Measurements from ENCODE around the gene EXOG. TPM values are rescaled to one million over a fixed set of nuclear protein-coding genes. Genes with fewer than 3 reads are reported as not detected.

The EXOG gene
- total RNA-seq, 1 experiment from 2014 or later, result 12.5 TPM

DNA sequence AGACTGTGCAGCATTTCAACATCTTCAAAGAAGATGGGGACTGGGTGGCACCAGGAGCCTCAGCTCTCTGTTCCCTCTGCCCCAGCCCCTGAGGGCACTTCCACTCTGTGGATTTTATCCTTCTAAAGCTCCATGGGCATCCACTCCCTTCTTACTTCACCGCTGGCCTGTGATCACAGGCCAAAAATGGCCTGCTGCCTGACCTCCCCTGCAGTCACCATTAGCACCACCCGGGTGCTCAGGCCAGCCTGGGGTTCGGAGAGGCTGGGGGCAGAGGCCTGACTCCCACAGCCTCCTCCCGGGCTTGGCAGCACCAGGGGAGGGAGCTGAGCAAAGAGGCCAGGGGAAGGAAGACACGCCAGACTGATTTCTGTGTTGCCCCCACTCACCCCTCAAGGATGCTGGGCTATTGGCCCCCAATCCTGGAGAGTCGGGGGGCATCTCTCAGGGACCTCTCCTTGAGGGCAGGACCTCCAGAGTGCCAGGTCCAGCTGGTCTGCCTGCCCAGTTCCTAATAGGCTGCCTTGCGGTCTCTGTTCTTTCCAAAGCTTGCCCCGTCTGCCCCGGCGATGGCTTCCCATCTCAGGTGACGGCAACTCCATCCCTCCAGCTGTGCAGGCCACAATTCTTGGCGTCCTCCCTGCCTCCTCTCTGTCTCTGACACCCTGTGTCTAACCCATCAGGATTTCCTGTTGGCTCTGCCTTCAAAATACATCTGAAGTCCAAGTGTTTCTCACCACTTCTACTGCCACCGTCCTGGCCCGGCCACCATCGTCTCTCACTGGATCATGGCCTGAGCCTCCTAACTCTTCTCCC is 67.1 kb downstream of the EXOG start:
- BruUV-seq (replicated peaks), result no TSS peak
- Histone ChIP-seq H3K9me3 (ENCODE audit: control insufficient read depth, insufficient read depth, low read depth, low read length) (no peaks in the 10 kb centered on the region), H3K36me3 (ENCODE audit: control insufficient read depth, insufficient read depth, low read length) (no peaks in the 10 kb centered on the region), H3K27me3 (ENCODE audit: control insufficient read depth, insufficient read depth, low read length) (no peaks in the 10 kb centered on the region; the same call in 1 of the 2 replicates), H3K4me3 (ENCODE audit: low read depth in 2 of 2, low read length in 2 of 2) (no peak overlapping the region), H3K4me1 (ENCODE audit: control insufficient read depth, insufficient read depth, low read length) (no peaks in the 10 kb centered on the region), H3K27ac (ENCODE audit: low read length) (no peak overlapping the region)
- TF ChIP-seq CTCF (IDR thresholded peaks at IDR 0.05), result no peak
- TF ChIP-seq TCF7L2 (IDR thresholded peaks at IDR 0.05; ENCODE audit: low read depth, low read length), result no peak
- TF ChIP-seq, protein P1, sequence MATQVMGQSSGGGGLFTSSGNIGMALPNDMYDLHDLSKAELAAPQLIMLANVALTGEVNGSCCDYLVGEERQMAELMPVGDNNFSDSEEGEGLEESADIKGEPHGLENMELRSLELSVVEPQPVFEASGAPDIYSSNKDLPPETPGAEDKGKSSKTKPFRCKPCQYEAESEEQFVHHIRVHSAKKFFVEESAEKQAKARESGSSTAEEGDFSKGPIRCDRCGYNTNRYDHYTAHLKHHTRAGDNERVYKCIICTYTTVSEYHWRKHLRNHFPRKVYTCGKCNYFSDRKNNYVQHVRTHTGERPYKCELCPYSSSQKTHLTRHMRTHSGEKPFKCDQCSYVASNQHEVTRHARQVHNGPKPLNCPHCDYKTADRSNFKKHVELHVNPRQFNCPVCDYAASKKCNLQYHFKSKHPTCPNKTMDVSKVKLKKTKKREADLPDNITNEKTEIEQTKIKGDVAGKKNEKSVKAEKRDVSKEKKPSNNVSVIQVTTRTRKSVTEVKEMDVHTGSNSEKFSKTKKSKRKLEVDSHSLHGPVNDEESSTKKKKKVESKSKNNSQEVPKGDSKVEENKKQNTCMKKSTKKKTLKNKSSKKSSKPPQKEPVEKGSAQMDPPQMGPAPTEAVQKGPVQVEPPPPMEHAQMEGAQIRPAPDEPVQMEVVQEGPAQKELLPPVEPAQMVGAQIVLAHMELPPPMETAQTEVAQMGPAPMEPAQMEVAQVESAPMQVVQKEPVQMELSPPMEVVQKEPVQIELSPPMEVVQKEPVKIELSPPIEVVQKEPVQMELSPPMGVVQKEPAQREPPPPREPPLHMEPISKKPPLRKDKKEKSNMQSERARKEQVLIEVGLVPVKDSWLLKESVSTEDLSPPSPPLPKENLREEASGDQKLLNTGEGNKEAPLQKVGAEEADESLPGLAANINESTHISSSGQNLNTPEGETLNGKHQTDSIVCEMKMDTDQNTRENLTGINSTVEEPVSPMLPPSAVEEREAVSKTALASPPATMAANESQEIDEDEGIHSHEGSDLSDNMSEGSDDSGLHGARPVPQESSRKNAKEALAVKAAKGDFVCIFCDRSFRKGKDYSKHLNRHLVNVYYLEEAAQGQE (IDR thresholded peaks at IDR 0.05; ENCODE audit: insufficient read depth in 1 of 2, low read depth in 2 of 2, low read length in 1 of 2), result no peak
- ATAC-seq (no peak), DNase-seq (ENCODE audit: low read depth, low spot score) (no peak)
- POLR2A ChIA-PET, result no interaction called here
- in situ Hi-C loops (cut with HindIII; ENCODE audit: low pct_unique_long_range_greater_than_20kb, low sequenced_read_pairs) (no loop called here), intact Hi-C loops (cut with micrococcal nuclease; ENCODE audit: unreplicated experiment) (no loop called here)
- CTCF ChIA-PET, result no interaction called here

- Histone ChIP-seq H3K27me3 (ENCODE audit: control insufficient read depth, insufficient read depth, low read length) (no peaks in the 10 kb centered on the region; the same call in 1 of the 2 replicates), H3K27ac (ENCODE audit: low read length) (no peak overlapping the region), H3K4me3 (ENCODE audit: low read depth in 2 of 2, low read length in 2 of 2) (no peak overlapping the region), H3K36me3 (ENCODE audit: control insufficient read depth, insufficient read depth, low read length) (no peaks in the 10 kb centered on the region), H3K9me3 (ENCODE audit: control insufficient read depth, insufficient read depth, low read depth, low read length) (no peaks in the 10 kb centered on the region), H3K4me1 (ENCODE audit: control insufficient read depth, insufficient read depth, low read length) (no peaks in the 10 kb centered on the region)
- no peak for DNase-seq (ENCODE audit: low read depth, low spot score)
- intact Hi-C loops (cut with micrococcal nuclease; ENCODE audit: unreplicated experiment), result no loop called here
- POLR2A ChIA-PET, result no interaction called here
- in situ Hi-C loops (cut with HindIII; ENCODE audit: low pct_unique_long_range_greater_than_20kb, low sequenced_read_pairs), result no loop called here
- BruUV-seq (replicated peaks), result no TSS peak
- TF ChIP-seq TCF7L2 (IDR thresholded peaks at IDR 0.05; ENCODE audit: low read depth, low read length), result no peak
- no peak for TF ChIP-seq POLR2AphosphoS5 (IDR thresholded peaks at IDR 0.05; ENCODE audit: low read depth, low read length)
- TF ChIP-seq, protein P1 (IDR thresholded peaks at IDR 0.05; ENCODE audit: insufficient read depth in 1 of 2, low read depth in 2 of 2, low read length in 1 of 2), result no peak
- TF ChIP-seq SIN3A (IDR thresholded peaks at IDR 0.05; ENCODE audit: borderline replicate concordance, insufficient read depth, low read depth, low read length), result no peak
- no peak for TF ChIP-seq CTCF (IDR thresholded peaks at IDR 0.05)
- CTCF ChIA-PET, result no interaction called here
- ATAC-seq, result no peak
Measured at GRCh38 chr3:38563886-38564270, 67.7 kb downstream of the EXOG start.
